GM19099 (cell line): ENCODE measurements around the gene BATF3.

Experiments used
- POLR2A ChIP-seq: IDR thresholded peaks from 3 replicates; pipeline ENCODE4 v1.6.1; 2011; ENCODE audit warnings: low read depth; ENCODE audit not compliant: insufficient read length; ENCODE audit errors: extremely low read depth

Gene BATF3

GRCh38 chr1:212692774-212693644 is 6.6 kb downstream of the BATF3 start:
- no peak for TF ChIP-seq POLR2A

GRCh38 chr1:212691561-212692071 is 8.0 kb downstream of the BATF3 start:
- no peak for TF ChIP-seq POLR2A

- no peak for TF ChIP-seq POLR2A
Measured at GRCh38 chr1:212690816-212691403, 8.7 kb downstream of the BATF3 start.

GRCh38 chr1:212689758-212690529 is 9.7 kb downstream of the BATF3 start:
- TF ChIP-seq POLR2A = no peak

- TF ChIP-seq POLR2A = no peak
Measured at GRCh38 chr1:212689196-212689725, 10.4 kb downstream of the BATF3 start.

GRCh38 chr1:212688341-212689047 is 11.1 kb downstream of the BATF3 start:
- TF ChIP-seq POLR2A = no peak

GRCh38 chr1:212687811-212688210 is 11.8 kb downstream of the BATF3 start:
- TF ChIP-seq POLR2A = no peak

- TF ChIP-seq POLR2A = no peak
Measured at GRCh38 chr1:212686591-212686990, 13.0 kb downstream of the BATF3 start.

GRCh38 chr1:212686069-212686468 is 13.6 kb downstream of the BATF3 start:
- no peak for TF ChIP-seq POLR2A

- no peak for TF ChIP-seq POLR2A
Measured at GRCh38 chr1:212685429-212685828, 14.2 kb downstream of the BATF3 start.

- TF ChIP-seq POLR2A = no peak
Measured at GRCh38 chr1:212684521-212685090, 15.0 kb downstream of the BATF3 start.

GRCh38 chr1:212684076-212684475 is 15.6 kb downstream of the BATF3 start:
- TF ChIP-seq POLR2A = no peak

- peak; percentile 70 for TF ChIP-seq POLR2A
Measured at GRCh38 chr1:212683357-212683722, 16.3 kb downstream of the BATF3 start.

GRCh38 chr1:212680680-212681389 is 18.8 kb downstream of the BATF3 start:
- TF ChIP-seq POLR2A = no peak
